GM21717 (cell line): ENCODE results near the gene C16orf95.

Source experiments
- ATAC-seq: cut with Tn5 transposase; IDR thresholded peaks from one replicate; pipeline ENCODE4 v1.9.1; 2021; ENCODE audit warnings: mild to moderate bottlenecking, moderate library complexity; ENCODE audit not compliant: unreplicated experiment

The C16orf95 gene

GRCh38 chr16:87333581-87334331 lies 16.6 kb upstream of the C16orf95 start:
- ATAC-seq = no peak

- ATAC-seq = no peak
Observed at GRCh38 chr16:87333101-87333500, 15.9 kb upstream of the C16orf95 start.

- no peak for ATAC-seq
Observed at GRCh38 chr16:87332150-87332549, 15.0 kb upstream of the C16orf95 start.

- ATAC-seq = no peak
Observed at GRCh38 chr16:87331241-87331801, 14.1 kb upstream of the C16orf95 start.

- ATAC-seq = no peak
Observed at GRCh38 chr16:87330646-87331045, 13.5 kb upstream of the C16orf95 start.

- ATAC-seq = no peak
Observed at GRCh38 chr16:87330257-87330624, 13.0 kb upstream of the C16orf95 start.

- ATAC-seq = no peak
Observed at GRCh38 chr16:87329436-87330256, 12.5 kb upstream of the C16orf95 start.

- ATAC-seq = no peak
Observed at GRCh38 chr16:87328846-87329245, 11.7 kb upstream of the C16orf95 start.

GRCh38 chr16:87327798-87328495 lies 10.8 kb upstream of the C16orf95 start:
- ATAC-seq = no peak

- no peak for ATAC-seq
Observed at GRCh38 chr16:87326151-87326571, 9.0 kb upstream of the C16orf95 start.

GRCh38 chr16:87325423-87325858 lies 8.2 kb upstream of the C16orf95 start:
- no peak for ATAC-seq

- ATAC-seq = no peak
Observed at GRCh38 chr16:87324411-87325275, 7.5 kb upstream of the C16orf95 start.

- no peak for ATAC-seq
Observed at GRCh38 chr16:87323727-87324410, 6.7 kb upstream of the C16orf95 start.

GRCh38 chr16:87322833-87323726 lies 5.9 kb upstream of the C16orf95 start:
- no peak for ATAC-seq

- ATAC-seq = no peak
Observed at GRCh38 chr16:87322360-87322759, 5.2 kb upstream of the C16orf95 start.

GRCh38 chr16:87321336-87322107 lies 4.3 kb upstream of the C16orf95 start:
- ATAC-seq = no peak

GRCh38 chr16:87320510-87321227 lies 3.5 kb upstream of the C16orf95 start:
- no peak for ATAC-seq
